ENCODE data around the gene FHIT.

Gene FHIT

GRCh38 chr3:60192297-60193114 is 1058.7 kb downstream of the FHIT start:
- no peak for DNase-seq (ENCODE audit: low read depth in 1 of 2, low spot score in 1 of 2)

DNA sequence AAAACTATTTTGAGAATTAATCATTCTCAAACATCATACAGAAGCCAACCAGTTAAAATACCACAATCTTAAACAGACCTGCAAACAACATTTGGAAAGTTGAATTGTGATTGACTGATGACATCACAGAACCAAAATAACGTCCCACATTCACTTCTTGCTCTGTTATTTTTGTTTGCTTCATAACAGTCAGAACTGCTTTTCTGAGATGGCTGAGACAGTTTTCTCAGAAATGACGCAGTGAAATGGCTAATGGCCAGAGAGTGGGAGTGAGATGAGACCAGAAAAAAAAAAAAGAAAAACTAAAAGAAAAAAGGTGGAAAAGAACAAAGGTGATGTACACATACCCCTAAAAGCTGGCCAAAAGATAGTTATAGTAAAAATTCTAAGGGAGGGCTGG is 1061.2 kb downstream of the FHIT start:
- no peak for DNase-seq (ENCODE audit: low read depth in 1 of 2, low spot score in 1 of 2)

- DNase-seq (ENCODE audit: low read depth in 1 of 2, low spot score in 1 of 2): no peak
These were observed 1061.9 kb downstream of the FHIT start for GRCh38 chr3:60189304-60189703.

DNA sequence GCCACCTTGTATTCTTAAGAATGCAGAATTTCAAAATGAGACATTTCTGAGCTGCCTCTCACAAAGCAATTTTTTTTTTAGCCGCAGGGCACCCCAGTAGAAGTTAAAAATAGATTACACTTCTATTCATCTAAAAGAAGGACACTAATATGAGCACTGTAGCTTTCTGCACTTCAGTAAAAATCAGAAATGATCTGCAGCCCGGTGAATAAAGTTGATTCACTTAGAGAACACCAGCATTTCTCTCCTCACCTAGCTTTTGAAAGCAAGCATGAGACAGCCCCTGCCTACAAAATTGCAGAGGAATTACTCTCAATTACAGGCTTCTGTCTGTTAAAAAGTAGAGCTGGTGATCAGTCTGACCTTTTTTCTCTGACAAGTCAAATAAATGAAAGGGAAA is 1062.4 kb downstream of the FHIT start:
- DNase-seq (ENCODE audit: low read depth in 1 of 2, low spot score in 1 of 2): no peak

- no peak for DNase-seq (ENCODE audit: low read depth in 1 of 2, low spot score in 1 of 2)
These were observed 1063.9 kb downstream of the FHIT start for GRCh38 chr3:60187343-60187742.

- no peak for DNase-seq (ENCODE audit: low read depth in 1 of 2, low spot score in 1 of 2)
These were observed 1064.9 kb downstream of the FHIT start for GRCh38 chr3:60186359-60186758.

- no peak for DNase-seq (ENCODE audit: low read depth in 1 of 2, low spot score in 1 of 2)
These were observed 1066.1 kb downstream of the FHIT start for GRCh38 chr3:60185161-60185560.

GRCh38 chr3:60182697-60183096 is 1068.6 kb downstream of the FHIT start:
- DNase-seq (ENCODE audit: low read depth in 1 of 2, low spot score in 1 of 2): no peak

GRCh38 chr3:60178931-60179653 is 1072.2 kb downstream of the FHIT start:
- no peak for DNase-seq (ENCODE audit: low read depth in 1 of 2, low spot score in 1 of 2)

- DNase-seq (ENCODE audit: low read depth in 1 of 2, low spot score in 1 of 2): no peak
These were observed 1073.5 kb downstream of the FHIT start for GRCh38 chr3:60177726-60178125.

GRCh38 chr3:60176614-60177013 is 1074.6 kb downstream of the FHIT start:
- no peak for DNase-seq (ENCODE audit: low read depth in 1 of 2, low spot score in 1 of 2)

DNA sequence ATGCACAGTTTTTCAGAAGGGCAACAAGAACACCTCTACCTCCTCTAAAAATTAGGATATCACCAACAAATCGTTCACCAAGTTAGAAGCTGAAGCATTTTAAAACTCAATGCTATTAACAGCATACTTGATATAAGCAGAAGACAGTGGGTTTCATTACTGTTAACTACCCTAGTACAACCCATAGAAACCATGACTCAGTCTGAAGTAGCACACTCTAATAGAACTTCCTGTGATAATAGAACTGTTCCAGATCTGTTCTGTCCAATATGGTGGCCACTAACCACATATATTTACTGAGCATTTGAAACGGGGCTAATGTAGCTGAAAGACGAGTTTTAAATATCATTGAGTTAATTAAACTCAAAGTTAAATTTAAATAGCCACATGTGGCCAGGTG is 1075.6 kb downstream of the FHIT start:
- DNase-seq (ENCODE audit: low read depth in 1 of 2, low spot score in 1 of 2): no peak

- no peak for DNase-seq (ENCODE audit: low read depth in 1 of 2, low spot score in 1 of 2)
These were observed 1081.5 kb downstream of the FHIT start for GRCh38 chr3:60169755-60170154.

- DNase-seq (ENCODE audit: low read depth in 1 of 2, low spot score in 1 of 2): no peak
These were observed 1084.1 kb downstream of the FHIT start for GRCh38 chr3:60167186-60167585.

GRCh38 chr3:60160822-60161748 is 1090.2 kb downstream of the FHIT start:
- DNase-seq (ENCODE audit: low read depth in 1 of 2, low spot score in 1 of 2): no peak

DNA sequence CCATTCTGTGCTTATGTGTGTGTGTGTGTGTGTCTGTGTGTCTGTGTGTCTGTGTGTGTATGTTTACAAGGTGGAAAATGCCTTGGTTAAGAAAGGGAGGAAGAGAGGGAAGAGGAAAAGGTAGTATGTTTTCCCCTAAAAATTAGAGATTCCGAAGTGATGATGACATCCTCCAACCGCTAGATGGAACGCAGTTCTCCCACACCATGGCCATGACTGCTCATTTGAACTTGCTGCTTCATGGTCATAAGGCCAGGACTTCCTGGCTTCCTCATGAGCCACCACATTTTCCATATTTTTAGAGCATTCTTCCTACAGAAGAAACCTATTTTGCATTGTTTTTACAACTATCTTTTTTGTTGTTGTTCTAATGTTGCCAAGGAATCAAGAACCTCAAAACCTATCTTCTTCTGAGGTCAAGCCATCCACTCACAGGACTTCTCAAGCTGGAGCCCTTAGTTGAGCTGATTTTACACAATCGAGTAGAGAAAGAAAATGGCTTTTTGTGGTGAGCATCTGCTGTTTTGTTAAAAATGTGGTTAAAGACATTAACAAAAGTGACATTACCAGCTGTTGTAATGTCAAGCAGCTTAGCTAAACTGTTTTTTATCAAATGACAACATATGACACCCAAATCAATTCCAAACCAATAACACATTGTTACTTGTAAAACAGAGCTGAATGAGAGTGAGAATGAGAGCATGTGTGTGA is 1091.0 kb downstream of the FHIT start:
- DNase-seq (ENCODE audit: low read depth in 1 of 2, low spot score in 1 of 2): no peak

DNA sequence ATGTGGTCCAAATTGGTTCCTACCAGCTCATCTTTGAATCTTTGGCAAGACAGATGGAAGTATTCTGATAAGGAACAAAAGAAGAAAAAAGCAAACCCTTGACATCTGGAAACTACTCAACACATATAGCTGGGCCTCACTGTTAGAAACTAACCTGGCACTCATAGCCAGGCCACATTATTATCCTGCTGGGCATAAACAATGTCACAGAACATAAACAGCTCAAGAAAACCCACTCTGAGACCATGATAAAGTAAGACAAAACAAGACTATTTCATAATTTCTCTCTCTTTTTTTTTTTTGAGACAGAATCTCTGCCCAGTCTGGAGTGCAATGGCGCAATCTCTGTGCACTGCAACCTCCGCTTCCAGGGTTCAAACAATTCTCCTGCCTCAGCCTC is 1093.2 kb downstream of the FHIT start:
- no peak for DNase-seq (ENCODE audit: low read depth in 1 of 2, low spot score in 1 of 2)

GRCh38 chr3:60154011-60154410 is 1097.2 kb downstream of the FHIT start:
- DNase-seq (ENCODE audit: low read depth in 1 of 2, low spot score in 1 of 2): no peak

GRCh38 chr3:60153221-60153999 is 1097.8 kb downstream of the FHIT start:
- no peak for DNase-seq (ENCODE audit: low read depth in 1 of 2, low spot score in 1 of 2)

DNA sequence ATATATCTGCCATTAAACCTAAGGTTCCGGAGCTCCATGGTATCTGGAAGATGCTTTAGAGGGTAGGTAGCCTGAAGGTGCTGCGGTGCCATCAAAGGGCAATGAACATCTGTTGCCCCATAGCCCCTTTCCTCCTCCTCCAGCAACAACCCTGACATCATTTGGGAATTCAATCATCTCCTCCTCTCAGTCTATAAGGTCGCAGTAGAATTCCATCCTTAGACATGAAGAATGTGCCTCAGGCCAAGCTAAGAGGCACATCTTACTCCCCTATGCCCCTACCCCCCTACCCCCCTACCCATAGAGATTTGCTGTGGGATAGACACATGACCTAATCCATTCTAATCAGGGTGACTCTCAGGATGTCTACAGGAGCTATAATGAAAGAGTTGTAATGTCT is 1101.8 kb downstream of the FHIT start:
- no peak for DNase-seq (ENCODE audit: low read depth in 1 of 2, low spot score in 1 of 2)

Data from stimulated activated CD4-positive, alpha-beta T cell treated with anti-CD3 and anti-CD28 coated beads, Interleukin-15, amount 100 ng/mL, for 1 hour (primary cell).